T-cell (primary cell): Measurements from ENCODE around the gene TMPRSS6. TPM values are rescaled to one million over a fixed set of nuclear protein-coding genes. Genes with fewer than 3 reads are reported as not detected.

Source experiments
- ATAC-seq, 4 experiments: fragments of 200-7000 bp in 3 of 4; fragments of 150-1000 bp in 1 of 4; cut with Tn5 transposase; replicated peaks in 1 of 4; 1 replicate in 3 of 4; 2 replicates in 1 of 4; pipeline ENCODE4 v1.10.0; 2021; ENCODE audit warnings: moderate library complexity in 3 of 4, mild to moderate bottlenecking in 2 of 4, moderate number of reproducible peaks in 1 of 4
- CTCF ChIA-PET, 2 donors: fragments of 300-600 bp; sonication (Branson Sonifier 250); formaldehyde crosslinking; loops; one replicate each; lab custom pipeline; 2022; ENCODE audit warnings: antibody characterized with exemption in 2 of 2; lab: Charles Lee
- POLR2A ChIA-PET, 2 donors: fragments of 300-600 bp; sonication (Branson Sonifier 250); formaldehyde crosslinking; loops; one replicate each; lab custom pipeline; 2022; ENCODE audit warnings: antibody characterized with exemption in 2 of 2; lab: Charles Lee
- DNase-seq, 35 experiments: peaks; one replicate each; pipeline versions ENCODE4 v3.0.0 to v3.0.0-alpha.2; 2013 to 2023
- H3K27ac ChIP-seq: one replicate; pipeline ENCODE4 v1.5.1; 2013; ENCODE audit warnings: low read length
- H3K27me3 ChIP-seq, 2 experiments: replicated peaks in 1 of 2; 1 replicate in 1 of 2; 2 replicates in 1 of 2; pipeline versions ENCODE4 v1.6.1 to v1.7.0; 2013; ENCODE audit warnings: low read length in 1 of 2, mixed read lengths in 1 of 2; ENCODE audit not compliant: control insufficient read depth in 2 of 2, insufficient read depth in 2 of 2; ENCODE audit errors: extremely low read depth in 1 of 2
- H3K36me3 ChIP-seq, 2 donors: 1 replicate in 1 of 2; 2 replicates in 1 of 2; pipeline versions ENCODE4 v1.6.1 to v1.7.0; 2013; ENCODE audit warnings: low read length in 1 of 2; ENCODE audit not compliant: control insufficient read depth in 2 of 2, insufficient read depth in 1 of 2; ENCODE audit errors: extremely low read depth in 1 of 2
- H3K4me1 ChIP-seq, 2 experiments: 1 replicate in 1 of 2; 2 replicates in 1 of 2; pipeline versions ENCODE4 v1.6.1 to v1.7.0; 2013; ENCODE audit warnings: low read length in 2 of 2, mixed read lengths in 1 of 2; ENCODE audit not compliant: insufficient read depth in 2 of 2, control insufficient read depth in 1 of 2; ENCODE audit errors: extremely low read depth in 1 of 2
- H3K4me3 ChIP-seq, 2 donors: 1 replicate in 1 of 2; 2 replicates in 1 of 2; pipeline versions ENCODE4 v1.5.1 to v1.7.0; 2013; ENCODE audit warnings: mild to moderate bottlenecking in 2 of 2, low read length in 1 of 2, moderate library complexity in 1 of 2; ENCODE audit not compliant: control insufficient read depth in 1 of 2; ENCODE audit errors: extremely low read depth in 1 of 2
- H3K9me3 ChIP-seq: 2 replicates; pipeline ENCODE4 v1.7.0; 2013
- H3K27ac Mint-ChIP-seq, 2 donors: one replicate each; pipeline ENCODE4 v1.8.0; 2020 to 2021; ENCODE audit warnings: mild to moderate bottlenecking in 2 of 2, mixed read lengths in 2 of 2
- H3K27me3 Mint-ChIP-seq, 2 donors: one replicate each; pipeline ENCODE4 v1.8.0; 2021 to 2022; ENCODE audit warnings: mixed read lengths in 2 of 2
- H3K36me3 Mint-ChIP-seq: one replicate; pipeline ENCODE4 v1.8.0; 2021; ENCODE audit warnings: mixed read lengths
- H3K4me1 Mint-ChIP-seq, 3 donors: one replicate each; pipeline ENCODE4 v1.8.0; 2020 to 2022; ENCODE audit warnings: mixed read lengths in 3 of 3, mild to moderate bottlenecking in 1 of 3
- H3K4me3 Mint-ChIP-seq, 3 donors: one replicate each; pipeline ENCODE4 v1.8.0; 2020 to 2022; ENCODE audit warnings: mild to moderate bottlenecking in 3 of 3, mixed read lengths in 3 of 3, moderate library complexity in 3 of 3
- H3K9me3 Mint-ChIP-seq, 3 donors: one replicate each; pipeline ENCODE4 v1.8.0; 2020 to 2022; ENCODE audit warnings: mixed read lengths in 3 of 3
- WGBS: methylation state at CpG from one replicate; pipeline ENCODE4 v1.1.5; 2013; ENCODE audit warnings: missing lambda C conversion rate; ENCODE audit not compliant: insufficient coverage; 5-methylcytosine and 5-hydroxymethylcytosine counted together
- total RNA-seq, 35 experiments: library from RNA in 6 of 35; stranded (reverse) in 6 of 35; fragments of 120-200 nt in 1 of 35; gene quantifications; one replicate each; pipeline versions ENCODE4 v1.2.1 to v1.2.4 and lab custom pipeline; 2013 to 2026

Gene TMPRSS6
- total RNA-seq, 5 donors from 2014 or later (not counting 1 experiment from before 2014, with no cell fraction given): 0.40 to 1.3 (median 1.1) TPM

DNA sequence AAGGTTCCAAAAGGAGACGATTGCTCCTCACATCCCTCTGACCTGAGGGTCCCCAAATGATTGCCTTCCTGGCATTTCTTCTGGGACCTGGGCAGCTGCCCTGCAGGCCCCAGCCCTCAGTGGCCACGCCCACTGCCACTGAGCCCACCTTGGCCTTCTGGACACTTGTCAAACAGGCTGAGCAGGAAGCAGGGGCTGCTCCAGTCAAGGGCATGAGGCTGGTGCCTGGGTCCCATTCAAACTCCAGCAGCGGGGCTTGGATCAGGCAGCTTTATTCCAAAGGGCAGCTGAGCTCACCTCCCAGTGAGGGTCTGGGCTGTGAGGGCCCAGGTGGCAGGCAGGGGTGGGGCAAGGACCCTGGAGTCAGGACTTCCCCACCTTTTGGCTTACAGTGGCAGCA, 44.3 kb downstream of the TMPRSS6 start:
- ChIA-PET CTCF (interaction anchor here in 1 of 2 donors (1.2 kb wide), 1 partner anchor 14 kb away, joined by 3 read pairs; no protein-coding TSS in a partner anchor), POLR2A (no interaction called here)
- no peaks in the 10 kb centered on the region for H3K9me3 ChIP-seq
- ATAC-seq: no peak
- Mint-ChIP-seq H3K27ac (no peak overlapping the region), H3K9me3 (no peaks in the 10 kb centered on the region), H3K36me3 (peaks cover 12% of the 10 kb centered on the region), H3K27me3 (peaks cover 8 to 21% of the 10 kb centered on the region in 2 donors), H3K4me3 (no peak overlapping the region), H3K4me1 (peaks cover 6 to 12% (median 7%) of the 10 kb centered on the region in 3 donors)
- H3K36me3 ChIP-seq: peaks cover 0 to 8% of the 10 kb centered on the region in 2 donors
- no peak overlapping the region for H3K4me3 ChIP-seq
- peaks cover 3 to 31% of the 10 kb centered on the region in 2 experiments for H3K27me3 ChIP-seq
- peaks cover 0 to 16% of the 10 kb centered on the region in 2 experiments for H3K4me1 ChIP-seq
- no peak overlapping the region for H3K27ac ChIP-seq
- no peak for DNase-seq
- WGBS: 74% methylated on average over 3 of the region's 3 CpGs

GRCh38 chr22:37064553-37064952, 45.0 kb downstream of the TMPRSS6 start:
- Mint-ChIP-seq H3K27me3 (peaks cover 2 to 14% of the 10 kb centered on the region in 2 donors), H3K4me3 (no peak overlapping the region), H3K4me1 (peaks cover 6 to 16% (median 7%) of the 10 kb centered on the region in 3 donors), H3K36me3 (peaks cover 13% of the 10 kb centered on the region), H3K9me3 (no peaks in the 10 kb centered on the region), H3K27ac (no peak overlapping the region)
- Histone ChIP-seq H3K4me3 (no peak overlapping the region), H3K27me3 (peaks cover 0 to 24% of the 10 kb centered on the region in 2 experiments), H3K27ac (no peak overlapping the region), H3K36me3 (peaks cover 0 to 8% of the 10 kb centered on the region in 2 donors), H3K4me1 (peaks cover 0 to 23% of the 10 kb centered on the region in 2 experiments), H3K9me3 (no peaks in the 10 kb centered on the region)
- DNase-seq (no peak), ATAC-seq (no peak)
- POLR2A ChIA-PET: no interaction called here
- 95% methylated on average over 11 of the region's 11 CpGs for WGBS
- CTCF ChIA-PET: interaction anchor here in 1 of 2 donors (1.2 kb wide), 1 partner anchor 15 kb away, joined by 3 read pairs; no protein-coding TSS in a partner anchor

GRCh38 chr22:37063431-37064420, 45.8 kb downstream of the TMPRSS6 start:
- peaks cover 0 to 11% of the 10 kb centered on the region in 2 donors for H3K27me3 Mint-ChIP-seq
- peak in 22 of 35 experiments; percentile 17 to 48 (median 32) for DNase-seq
- H3K36me3 Mint-ChIP-seq: peaks cover 13% of the 10 kb centered on the region
- CTCF ChIA-PET: interaction anchor here in 1 of 2 donors (1.2 kb wide), 1 partner anchor 16 kb away, joined by 3 read pairs; no protein-coding TSS in a partner anchor
- Histone ChIP-seq H3K4me3 (no peak overlapping the region), H3K4me1 (peaks cover 0 to 22% of the 10 kb centered on the region in 2 experiments), H3K27me3 (peaks cover 0 to 16% of the 10 kb centered on the region in 2 experiments), H3K9me3 (no peaks in the 10 kb centered on the region), H3K36me3 (peaks cover under 1 to 13% of the 10 kb centered on the region in 2 donors), H3K27ac (no peak overlapping the region)
- H3K9me3 Mint-ChIP-seq: no peaks in the 10 kb centered on the region
- no peak overlapping the region for H3K27ac Mint-ChIP-seq
- POLR2A ChIA-PET: no interaction called here
- H3K4me3 Mint-ChIP-seq: no peak overlapping the region
- peaks cover 6 to 16% (median 7%) of the 10 kb centered on the region in 3 donors for H3K4me1 Mint-ChIP-seq
- ATAC-seq: peak; percentile 31 to 65 (median 40)
- WGBS: 87% methylated on average over 22 of the region's 28 CpGs

GRCh38 chr22:37062702-37063381, 46.7 kb downstream of the TMPRSS6 start:
- no peak for DNase-seq
- no peak overlapping the region for H3K4me3 ChIP-seq
- H3K27me3 Mint-ChIP-seq: peaks cover 0 to 2% of the 10 kb centered on the region in 2 donors
- peaks cover 0 to 10% of the 10 kb centered on the region in 2 experiments for H3K27me3 ChIP-seq
- POLR2A ChIA-PET: no interaction called here
- 93% methylated on average over 5 of the region's 15 CpGs for WGBS
- no peak for ATAC-seq
- peaks cover 4 to 16% (median 7%) of the 10 kb centered on the region in 3 donors for H3K4me1 Mint-ChIP-seq
- CTCF ChIA-PET: interaction anchor here in 1 of 2 donors (0.5 kb wide), 1 partner anchor 136 kb away, joined by 3 read pairs; no protein-coding TSS in a partner anchor
- peaks cover 0 to 20% of the 10 kb centered on the region in 2 experiments for H3K4me1 ChIP-seq
- no peaks in the 10 kb centered on the region for H3K9me3 ChIP-seq
- H3K36me3 Mint-ChIP-seq: peaks cover 14% of the 10 kb centered on the region
- peaks cover 9 to 17% of the 10 kb centered on the region in 2 donors for H3K36me3 ChIP-seq
- H3K27ac Mint-ChIP-seq: no peak overlapping the region
- H3K27ac ChIP-seq: no peak overlapping the region
- H3K9me3 Mint-ChIP-seq: no peaks in the 10 kb centered on the region
- H3K4me3 Mint-ChIP-seq: no peak overlapping the region

DNA sequence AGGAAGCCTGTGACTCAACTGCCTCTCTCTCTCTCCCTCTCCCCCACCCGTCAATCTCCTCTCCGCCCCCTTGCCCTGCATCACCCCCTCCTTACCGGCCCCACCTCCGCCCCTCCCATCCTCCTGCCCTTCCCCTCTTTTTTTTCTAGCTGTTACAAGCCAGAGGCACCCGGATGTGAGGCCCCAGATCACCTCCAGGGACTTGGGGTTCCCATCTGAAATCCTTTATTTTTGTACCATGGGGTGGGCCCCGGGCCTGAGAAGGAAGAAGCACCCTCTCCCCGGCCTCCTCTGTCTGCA, 47.2 kb downstream of the TMPRSS6 start:
- H3K36me3 ChIP-seq: peaks cover 14 to 17% of the 10 kb centered on the region in 2 donors
- H3K4me1 Mint-ChIP-seq: peaks cover 3 to 16% (median 7%) of the 10 kb centered on the region in 3 donors
- no peaks in the 10 kb centered on the region for H3K27me3 Mint-ChIP-seq
- no peak overlapping the region for H3K27ac Mint-ChIP-seq
- DNase-seq (no peak), ATAC-seq (no peak)
- H3K36me3 Mint-ChIP-seq: peaks cover 19% of the 10 kb centered on the region
- no peak overlapping the region for H3K4me3 ChIP-seq
- WGBS: 59% methylated on average over 5 of the region's 7 CpGs
- H3K27me3 ChIP-seq: peaks cover 0 to 5% of the 10 kb centered on the region in 2 experiments
- H3K27ac ChIP-seq: no peak overlapping the region
- no peaks in the 10 kb centered on the region for H3K9me3 ChIP-seq
- H3K9me3 Mint-ChIP-seq: no peaks in the 10 kb centered on the region
- H3K4me3 Mint-ChIP-seq: no peak overlapping the region
- peaks cover 0 to 20% of the 10 kb centered on the region in 2 experiments for H3K4me1 ChIP-seq
- ChIA-PET CTCF (interaction anchor here in 1 of 2 donors (0.5 kb wide), 1 partner anchor 136 kb away, joined by 3 read pairs; no protein-coding TSS in a partner anchor), POLR2A (no interaction called here)
